GM21723 (cell line): Measurements from ENCODE around the gene PTPN9.

ENCODE experiments used
- ATAC-seq: cut with Tn5 transposase; IDR thresholded peaks from one replicate; pipeline ENCODE4 v1.9.1; 2021; ENCODE audit warnings: mild to moderate bottlenecking, moderate library complexity; ENCODE audit not compliant: unreplicated experiment

The PTPN9 gene

DNA sequence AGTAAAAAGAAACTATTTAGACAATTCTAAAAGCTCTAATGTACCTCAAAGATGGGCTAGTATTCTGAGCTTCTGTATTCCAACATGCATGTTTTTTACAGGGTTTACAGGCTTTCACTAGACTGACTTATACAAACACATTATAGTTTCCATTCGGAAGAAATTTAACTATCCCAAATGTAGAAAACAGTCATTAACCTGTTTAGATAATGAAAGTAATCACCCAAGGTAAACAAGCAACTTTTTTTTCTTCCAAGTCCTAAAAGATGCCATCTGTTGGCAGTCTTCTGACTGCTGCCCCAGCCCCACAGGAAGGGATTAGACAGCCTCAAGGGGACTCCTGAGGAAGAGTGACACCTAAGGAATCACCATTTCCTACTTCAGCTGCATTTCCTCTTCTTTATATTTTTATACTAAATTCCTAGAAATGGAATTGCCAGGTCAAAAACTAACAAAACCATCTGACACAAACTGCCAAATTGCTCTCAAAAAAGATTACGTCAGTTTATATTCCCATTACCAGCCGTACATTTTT, 153.1 kb downstream of the PTPN9 start:
- no peak for ATAC-seq

DNA sequence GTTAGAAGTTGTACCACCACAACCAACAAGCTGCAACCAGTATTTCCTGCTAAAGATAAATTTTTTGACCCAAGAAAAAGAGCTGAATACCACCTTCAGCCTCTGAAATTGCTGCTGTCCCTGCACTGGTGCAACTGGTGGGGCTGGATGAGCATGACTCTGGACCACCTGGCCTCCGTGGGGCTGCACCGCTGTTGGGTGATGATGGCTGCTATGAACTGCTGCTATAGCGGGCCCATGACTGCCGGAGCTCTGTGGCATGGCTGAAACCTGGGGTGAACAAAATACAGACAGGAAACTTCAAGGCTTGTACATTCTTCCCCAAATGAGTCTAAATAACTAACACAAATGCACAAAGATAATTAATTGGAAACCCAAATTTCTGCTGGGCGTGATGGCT, 156.6 kb downstream of the PTPN9 start:
- ATAC-seq, result no peak

DNA sequence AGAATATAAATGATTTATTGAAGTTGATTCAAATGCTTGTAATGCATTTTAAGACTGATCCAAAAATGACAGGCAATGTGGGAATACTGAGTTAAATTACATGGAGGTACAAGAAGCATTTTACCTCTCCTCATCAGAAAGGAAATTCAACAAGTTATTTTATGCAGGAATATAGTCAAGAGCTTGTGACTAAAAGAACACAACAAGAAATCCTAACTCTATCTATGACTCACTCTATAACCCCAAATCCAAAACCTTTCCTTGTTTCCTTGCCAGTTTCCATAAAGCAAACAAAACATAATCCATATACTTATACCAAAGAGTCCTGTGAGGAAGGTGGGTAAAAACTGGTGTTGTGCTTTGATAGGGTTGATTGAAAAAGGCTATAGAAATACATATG, 158.4 kb downstream of the PTPN9 start:
- no peak for ATAC-seq

DNA sequence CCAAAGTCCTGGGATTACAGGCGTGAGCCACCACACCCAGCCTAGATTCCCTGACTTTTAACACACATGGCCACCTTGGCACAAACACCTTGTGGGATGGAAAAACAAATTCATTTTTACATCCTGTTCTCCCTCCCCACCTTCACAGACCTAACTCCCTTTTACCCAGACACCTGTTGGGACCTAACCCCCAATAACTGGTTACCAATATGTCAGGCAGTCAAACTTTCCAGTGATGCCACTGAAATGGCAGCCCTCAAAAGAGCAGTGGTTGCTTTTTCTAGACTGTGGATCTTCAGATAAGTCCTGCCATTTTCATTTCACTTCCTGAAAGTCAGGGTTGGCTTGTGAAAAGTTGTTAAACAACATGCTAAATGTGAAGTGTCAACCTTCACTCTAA, 162.5 kb downstream of the PTPN9 start:
- ATAC-seq, result no peak
